AG10803 (cell line): ENCODE results near the gene ZSCAN10.
"Not testable (repeated sequence)": the region's sequence is repeated elsewhere in the genome, so short reads cannot be mapped to it uniquely, and the experiment has no call there.

Experiments used
- DNase-seq: peaks from one replicate; pipeline ENCODE4 v3.0.0; 2010; ENCODE audit warnings: low read depth
- H3K4me3 ChIP-seq: 2 replicates; pipeline ENCODE4 v1.5.1; 2011; ENCODE audit warnings: mild to moderate bottlenecking, low read length, control low read depth
- CTCF ChIP-seq: conservative IDR thresholded peaks from 2 replicates; pipeline ENCODE4 v1.5.1; 2011; ENCODE audit warnings: mild to moderate bottlenecking, low read length, control low read depth, inconsistent platforms

Gene ZSCAN10

GRCh38 chr16:3140603-3141427 is 41.7 kb upstream of the ZSCAN10 start:
- DNase-seq = no peak
- H3K4me3 ChIP-seq = no peak overlapping the region
- no peak for TF ChIP-seq CTCF

- H3K4me3 ChIP-seq, DNase-seq: not testable (repeated sequence)
Measured at GRCh38 chr16:3139561-3139960, 40.5 kb upstream of the ZSCAN10 start.

- TF ChIP-seq CTCF = no peak
- no peak for DNase-seq
Measured at GRCh38 chr16:3138823-3139426, 39.8 kb upstream of the ZSCAN10 start.

GRCh38 chr16:3138342-3138741 is 39.2 kb upstream of the ZSCAN10 start:
- no peak overlapping the region for H3K4me3 ChIP-seq
- TF ChIP-seq CTCF = no peak
- no peak for DNase-seq

More at GRCh38 chr16:3138823-3139426, 39.8 kb upstream of the ZSCAN10 start:
- no peak overlapping the region for H3K4me3 ChIP-seq

GRCh38 chr16:3137267-3137666 is 38.2 kb upstream of the ZSCAN10 start:
- TF ChIP-seq CTCF = no peak
- H3K4me3 ChIP-seq = no peak overlapping the region
- no peak for DNase-seq

GRCh38 chr16:3135126-3135715 is 36.1 kb upstream of the ZSCAN10 start:
- no peak for TF ChIP-seq CTCF

GRCh38 chr16:3134338-3135125 is 35.4 kb upstream of the ZSCAN10 start, which contains the start of gene ZNF213:
Gene ZNF213 (plus strand): TSS chr16:3135029. CDS start chr16:3137281, 2,252 bp downstream.
- peak within 1 kb of the TSS; percentile 100 for H3K4me3 ChIP-seq
- peak; percentile 97 for DNase-seq
- no peak for TF ChIP-seq CTCF

More at GRCh38 chr16:3135126-3135715, 36.1 kb upstream of the ZSCAN10 start:
- no peak for DNase-seq
- peak overlapping the region; percentile 84 for H3K4me3 ChIP-seq
